GM18873 (cell line): Measurements from ENCODE around the gene CAV1.

ENCODE experiments used
- ATAC-seq: cut with Tn5 transposase; IDR thresholded peaks from one replicate; pipeline ENCODE4 v1.9.1; 2021; ENCODE audit warnings: mild to moderate bottlenecking, moderate library complexity, moderate number of reproducible peaks; ENCODE audit not compliant: unreplicated experiment, low FRiP score

Gene CAV1

DNA sequence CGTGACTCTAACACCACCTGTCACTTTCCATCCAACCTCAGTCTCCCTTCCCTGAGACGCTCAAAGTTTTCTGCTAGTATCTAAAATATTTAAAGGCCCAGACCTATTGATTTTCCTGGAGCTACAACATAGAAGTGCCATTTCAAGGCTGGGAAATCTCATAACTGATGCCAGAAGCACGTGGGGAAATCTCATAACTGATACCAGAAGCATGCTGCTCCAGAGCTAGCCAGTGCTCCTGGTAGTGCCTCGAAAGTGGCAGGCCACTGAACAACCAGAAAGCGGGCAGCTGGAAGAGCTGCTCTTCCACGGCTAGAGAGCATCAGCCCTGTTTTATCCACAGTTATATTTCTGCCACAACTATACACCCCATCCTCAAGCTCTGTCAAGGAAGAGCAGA is 72.5 kb downstream of the CAV1 start:
- ATAC-seq: no peak

DNA sequence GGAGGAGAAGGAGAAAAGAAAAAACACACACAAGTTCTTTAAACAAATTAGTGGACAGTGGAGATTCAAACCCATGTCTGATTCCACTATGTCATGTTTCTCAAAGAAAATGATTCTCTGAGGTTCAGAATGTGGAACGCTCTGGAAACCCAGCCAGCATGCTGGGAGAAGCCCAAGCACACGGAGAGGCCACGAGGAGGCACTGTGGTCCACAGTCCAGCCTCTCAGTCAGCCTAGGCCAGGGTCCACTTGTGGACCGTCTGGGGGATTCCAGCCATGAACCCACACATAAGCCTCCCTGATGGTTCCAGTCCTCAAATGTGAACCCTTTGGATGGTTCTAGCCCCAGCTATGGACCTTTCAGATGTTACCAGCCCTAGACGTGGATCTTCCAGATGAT is 73.4 kb downstream of the CAV1 start:
- ATAC-seq: no peak

DNA sequence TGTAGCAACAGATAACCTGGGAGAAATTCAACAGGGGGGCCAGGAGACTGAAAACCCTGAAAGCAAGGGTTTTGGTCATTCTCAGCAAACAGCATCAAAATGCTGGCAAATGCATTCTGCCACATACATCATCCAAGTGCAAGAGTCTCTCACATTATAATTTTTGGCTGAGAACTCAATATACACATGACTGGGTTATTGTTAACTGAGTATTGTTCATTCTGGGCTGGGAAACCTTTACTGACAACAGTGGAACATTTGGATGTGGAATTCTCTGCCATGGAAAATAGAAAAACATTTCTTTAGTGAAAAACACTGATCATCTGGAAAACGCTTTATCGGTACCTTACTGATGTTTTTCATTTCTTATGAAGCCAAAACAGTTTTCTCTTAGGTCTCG is 74.0 kb downstream of the CAV1 start:
- no peak for ATAC-seq

DNA sequence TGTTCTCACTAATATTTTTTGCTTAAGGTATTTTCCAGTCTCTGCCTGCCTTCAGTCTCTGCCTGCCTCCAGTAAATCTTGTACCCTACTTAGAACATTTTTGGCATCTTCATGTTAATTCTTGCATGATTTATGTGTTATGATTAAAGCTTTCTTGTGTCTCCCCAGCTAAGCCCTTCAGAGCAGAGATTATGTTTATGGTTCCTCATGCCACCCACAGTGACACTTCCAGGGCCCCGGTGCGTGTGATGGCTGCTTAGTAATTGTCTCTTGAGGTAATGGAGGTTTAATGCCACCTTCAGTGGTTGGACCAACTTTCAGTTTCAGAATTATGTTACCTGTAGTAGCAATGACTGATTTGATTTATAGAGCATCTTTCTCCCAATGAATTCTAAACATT is 76.6 kb downstream of the CAV1 start:
- ATAC-seq: no peak

DNA sequence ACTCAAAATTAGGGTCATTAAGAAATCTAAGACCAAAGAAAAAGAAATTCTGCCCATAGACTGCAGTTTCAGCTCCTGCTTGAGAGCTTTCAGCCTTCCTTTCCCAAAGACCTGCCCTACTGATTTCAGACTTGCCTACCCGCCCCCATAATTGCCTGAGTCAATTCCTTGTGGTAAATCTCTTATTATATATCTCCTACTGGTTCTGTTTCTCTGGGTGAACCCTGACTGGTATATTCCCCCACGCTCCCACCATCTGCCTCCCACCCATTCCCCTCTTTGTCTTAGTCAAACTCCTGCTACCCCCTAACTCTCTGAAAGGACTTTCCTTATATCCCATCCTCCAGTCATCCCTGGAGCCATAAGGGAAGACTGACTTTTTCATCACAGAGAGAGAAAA is 82.5 kb downstream of the CAV1 start:
- no peak for ATAC-seq

DNA sequence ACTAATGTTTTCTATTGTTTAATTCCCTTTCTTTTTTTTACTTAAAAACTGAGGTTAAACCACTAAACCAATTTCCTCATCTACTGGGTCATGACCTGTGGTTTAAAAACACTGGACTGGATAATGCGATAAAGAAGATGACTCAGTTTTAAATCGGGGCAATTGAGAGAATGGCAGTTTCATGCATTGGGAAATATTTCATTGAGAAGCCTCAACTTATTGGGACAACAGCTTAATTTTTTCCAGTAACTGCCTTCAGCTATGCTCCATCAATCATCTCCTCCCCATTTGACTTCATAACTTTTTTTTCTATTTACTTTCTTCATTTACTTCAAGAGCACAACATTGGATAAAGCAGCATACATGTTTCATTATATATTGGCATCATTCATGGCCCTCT is 85.4 kb downstream of the CAV1 start:
- ATAC-seq: no peak

DNA sequence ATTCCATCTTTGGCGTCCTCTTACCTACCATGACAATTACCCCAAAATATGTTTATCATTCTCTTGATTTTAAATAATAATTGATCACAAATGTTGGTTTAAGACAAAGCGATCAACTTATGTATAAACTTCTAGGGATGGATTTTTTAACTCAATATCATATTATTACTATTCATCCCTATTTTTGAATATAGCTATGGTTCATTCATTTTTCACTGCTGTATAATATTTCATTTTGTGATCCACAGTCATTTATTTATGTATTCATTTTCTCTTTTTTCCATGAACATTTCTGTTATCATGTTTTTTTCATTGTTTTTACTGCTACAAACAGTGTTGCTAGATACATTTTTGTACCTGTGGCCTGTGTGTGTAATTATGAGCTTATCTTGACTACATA is 85.9 kb downstream of the CAV1 start:
- no peak for ATAC-seq
